D721Med (cell line): ENCODE results near the gene COL28A1.
"Not testable (repeated sequence)": the region's sequence is repeated elsewhere in the genome, so short reads cannot be mapped to it uniquely, and the experiment has no call there.

Experiments used
- DNase-seq: peaks from one replicate; pipeline ENCODE4 v3.0.0; 2011; ENCODE audit warnings: low spot score; ENCODE audit not compliant: insufficient read length
- FAIRE-seq: peaks from 2 replicates; lab custom pipeline; 2011; peaks lifted over from hg19 to GRCh38; lab: Jason Lieb, UNC
- CTCF ChIP-seq: IDR thresholded peaks from 2 replicates; pipeline ENCODE4 v1.5.1; 2012; ENCODE audit warnings: mild to moderate bottlenecking, control low read depth; ENCODE audit not compliant: insufficient read depth; ENCODE audit errors: missing control alignments

Gene COL28A1

GRCh38 chr7:7562736-7563135, 27.1 kb upstream of the COL28A1 start:
- DNase-seq (no peak), FAIRE-seq (no peak)
- no peak for TF ChIP-seq CTCF

GRCh38 chr7:7561591-7561990, 25.9 kb upstream of the COL28A1 start:
- DNase-seq, FAIRE-seq: not testable (repeated sequence)

- DNase-seq, result no peak
- no peak for TF ChIP-seq CTCF
- FAIRE-seq, result no peak
These were observed 21.6 kb upstream of the COL28A1 start for GRCh38 chr7:7557252-7557651.

GRCh38 chr7:7556852-7557251, 21.2 kb upstream of the COL28A1 start:
- no peak for TF ChIP-seq CTCF
- DNase-seq (no peak), FAIRE-seq (no peak)

GRCh38 chr7:7554649-7555575, 19.2 kb upstream of the COL28A1 start:
- TF ChIP-seq CTCF, result no peak
- DNase-seq, result no peak
- FAIRE-seq, result peak; percentile 93

GRCh38 chr7:7554021-7554432, 18.4 kb upstream of the COL28A1 start:
- FAIRE-seq (peak; percentile 95), DNase-seq (no peak)
- no peak for TF ChIP-seq CTCF

GRCh38 chr7:7553386-7553785, 17.7 kb upstream of the COL28A1 start:
- no peak for FAIRE-seq
- no peak for DNase-seq
- TF ChIP-seq CTCF, result no peak

GRCh38 chr7:7552199-7552598, 16.5 kb upstream of the COL28A1 start:
- no peak for FAIRE-seq
- no peak for DNase-seq
- no peak for TF ChIP-seq CTCF
